WERI-Rb-1 (cell line): ENCODE measurements around the gene WWOX.

Source experiments
- DNase-seq: peaks from one replicate; pipeline ENCODE4 v3.0.0-alpha.2; 2020
- H3K27ac ChIP-seq: fragments of 250-450 bp; sonication (Bioruptor Pico); 2 replicates; pipeline ENCODE4 v1.5.1; 2020; ENCODE audit warnings: mild to moderate bottlenecking, moderate library complexity
- H3K27me3 ChIP-seq: fragments of 250-450 bp; sonication (Bioruptor Pico); 2 replicates; pipeline ENCODE4 v1.5.1; 2021; ENCODE audit warnings: mild to moderate bottlenecking, low read depth, moderate library complexity; ENCODE audit not compliant: insufficient read depth, severe bottlenecking
- H3K36me3 ChIP-seq: fragments of 250-450 bp; sonication (Bioruptor Pico); 2 replicates; pipeline ENCODE4 v1.5.1; 2020; ENCODE audit warnings: mild to moderate bottlenecking, moderate library complexity
- H3K4me3 ChIP-seq: 2 replicates; pipeline ENCODE4 v1.5.1; 2011; ENCODE audit warnings: low read depth, mild to moderate bottlenecking, control low read depth, low read length
- H3K9me3 ChIP-seq: fragments of 250-450 bp; sonication (Bioruptor Pico); 2 replicates; pipeline ENCODE4 v1.5.1; 2021; ENCODE audit warnings: mild to moderate bottlenecking, moderate library complexity; ENCODE audit not compliant: severe bottlenecking
- CTCF ChIP-seq: IDR thresholded peaks from 2 replicates; pipeline ENCODE4 v1.5.1; 2011; ENCODE audit warnings: low read depth, mild to moderate bottlenecking, control low read depth, inconsistent platforms, low read length

Gene WWOX

GRCh38 chr16:78134944-78135619 lies 35.6 kb downstream of the WWOX start:
- no peak for DNase-seq
- Histone ChIP-seq H3K36me3 (no peaks in the 10 kb centered on the region), H3K4me3 (no peak overlapping the region), H3K27me3 (no peaks in the 10 kb centered on the region), H3K9me3 (no peaks in the 10 kb centered on the region), H3K27ac (no peak overlapping the region)
- no peak for TF ChIP-seq CTCF

DNA sequence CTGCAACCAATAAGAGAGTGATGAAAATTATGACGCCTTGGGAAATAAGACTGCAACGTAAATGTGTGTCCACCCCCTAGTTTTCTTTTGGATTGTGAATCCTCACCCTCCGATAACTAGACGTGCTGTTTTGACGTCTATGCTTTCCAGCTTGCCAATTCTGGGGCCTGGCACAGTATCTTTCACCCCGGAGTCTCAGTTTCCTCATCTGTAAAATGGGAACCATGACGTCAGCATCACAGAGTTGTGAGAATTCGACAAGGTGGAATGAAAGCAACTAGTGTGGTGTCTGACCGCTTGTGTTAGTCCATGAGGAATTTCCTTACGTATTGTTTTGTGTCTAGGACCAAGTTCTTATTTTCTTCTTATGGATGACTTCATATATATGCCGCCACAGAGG lies 37.7 kb downstream of the WWOX start:
- DNase-seq, result no peak
- Histone ChIP-seq H3K27ac (no peak overlapping the region), H3K27me3 (no peaks in the 10 kb centered on the region), H3K4me3 (no peak overlapping the region), H3K36me3 (no peaks in the 10 kb centered on the region), H3K9me3 (no peaks in the 10 kb centered on the region)
- TF ChIP-seq CTCF, result no peak

DNA sequence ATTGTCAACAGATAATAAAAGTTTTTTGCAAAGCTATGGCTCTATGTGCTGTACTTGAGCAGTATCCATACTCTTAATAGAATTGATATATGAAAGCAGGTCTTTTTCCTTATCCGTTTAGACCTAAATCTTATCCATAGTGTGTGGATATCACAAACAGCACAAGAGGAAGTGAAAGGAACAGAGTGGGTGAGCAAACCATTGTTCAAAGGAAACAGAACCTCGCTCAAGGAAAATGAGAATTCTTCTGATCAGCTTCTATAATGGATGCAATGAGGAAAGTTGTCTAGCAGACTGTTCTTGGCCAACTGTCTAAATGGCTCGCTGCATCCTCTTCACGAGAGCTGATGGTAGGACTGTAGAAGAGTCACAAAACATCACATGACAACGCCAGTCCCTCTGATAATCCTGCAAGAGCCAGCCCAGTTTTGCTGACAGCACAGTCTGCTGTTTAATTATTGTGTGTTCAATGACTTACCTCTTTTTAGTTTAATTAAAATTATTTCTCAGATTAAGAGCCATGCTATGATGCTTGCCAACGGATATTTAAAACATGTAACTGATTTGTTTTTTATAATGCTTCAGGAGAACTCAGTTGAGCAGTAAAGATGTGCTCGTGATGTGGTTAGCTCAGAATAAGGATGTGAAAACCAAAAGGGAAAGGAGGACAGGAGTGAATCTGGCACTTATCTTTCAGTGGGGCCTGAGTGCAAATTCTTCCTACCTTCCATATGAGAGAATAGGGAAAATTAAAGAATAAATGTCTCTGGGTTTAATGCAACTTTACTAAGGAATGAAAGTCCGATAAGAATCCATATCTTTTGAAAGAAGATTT lies 38.5 kb downstream of the WWOX start:
- H3K9me3 ChIP-seq, result no peaks in the 10 kb centered on the region
- TF ChIP-seq CTCF, result no peak
- no peak overlapping the region for H3K27ac ChIP-seq
- H3K4me3 ChIP-seq, result no peak overlapping the region
- no peak for DNase-seq
- no peaks in the 10 kb centered on the region for H3K27me3 ChIP-seq
- H3K36me3 ChIP-seq, result no peaks in the 10 kb centered on the region

DNA sequence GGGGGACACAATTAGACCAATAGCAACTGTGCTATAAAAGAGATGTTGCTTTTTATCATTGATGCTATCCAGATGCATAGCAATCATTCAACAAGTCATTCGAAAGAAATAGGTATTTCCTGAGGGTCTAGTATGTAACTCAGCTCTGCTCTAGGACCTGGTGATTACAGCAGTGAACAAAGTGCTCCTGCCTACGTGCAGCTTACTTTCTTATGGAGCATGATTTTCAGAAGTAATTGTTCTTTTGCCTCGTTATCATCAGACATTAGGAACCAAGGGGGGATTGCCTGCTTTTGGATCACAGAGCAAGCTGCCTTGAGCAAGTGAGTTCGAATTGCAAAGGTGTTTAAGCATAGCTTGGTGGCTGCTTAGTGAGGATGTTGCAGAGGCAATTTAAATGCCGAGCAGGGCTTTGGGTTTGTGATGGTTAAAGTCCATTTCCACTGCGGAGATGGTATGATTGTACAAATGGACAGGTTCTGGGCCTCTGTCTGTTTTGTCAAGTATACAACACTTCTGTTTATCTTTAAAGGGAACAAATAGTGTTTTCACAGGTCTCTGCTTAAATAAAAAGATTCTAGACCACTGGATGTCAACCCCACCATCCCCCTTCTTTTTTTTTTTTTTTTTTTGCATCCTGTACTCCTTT lies 41.5 kb downstream of the WWOX start:
- TF ChIP-seq CTCF, result no peak
- Histone ChIP-seq H3K9me3 (no peaks in the 10 kb centered on the region), H3K4me3 (no peak overlapping the region), H3K36me3 (no peaks in the 10 kb centered on the region), H3K27ac (no peak overlapping the region), H3K27me3 (no peaks in the 10 kb centered on the region)
- no peak for DNase-seq

DNA sequence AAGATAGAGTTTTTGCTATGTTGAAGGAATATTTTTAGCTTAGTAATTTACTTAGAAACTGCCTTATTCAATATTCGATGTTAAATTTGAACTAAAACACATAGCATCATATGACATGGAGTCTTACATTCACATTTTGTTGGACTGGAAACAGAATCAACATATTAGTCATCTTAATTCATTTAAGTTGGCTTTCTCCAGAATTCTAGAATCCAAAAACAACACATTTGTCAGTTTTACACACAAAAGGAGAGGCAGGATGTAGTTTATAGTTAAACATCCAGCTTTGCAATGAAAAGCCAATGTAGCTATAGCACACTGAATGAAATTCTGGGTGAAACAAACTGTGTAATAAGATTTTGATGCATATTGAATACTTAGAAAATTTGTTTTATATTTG lies 43.3 kb downstream of the WWOX start:
- Histone ChIP-seq H3K4me3 (no peak overlapping the region), H3K27ac (no peak overlapping the region), H3K9me3 (no peaks in the 10 kb centered on the region), H3K27me3 (no peaks in the 10 kb centered on the region), H3K36me3 (no peaks in the 10 kb centered on the region)
- TF ChIP-seq CTCF, result no peak
- DNase-seq, result no peak
